Neural crest cell (in vitro differentiated cells): Measurements from ENCODE around the gene PGAP6. TPM values are rescaled to one million over a fixed set of nuclear protein-coding genes. Genes with fewer than 3 reads are reported as not detected.
A peak's percentile ranks its signal among the peaks of the same experiment; 100 is the strongest.
"Not testable (repeated sequence)": the region's sequence is repeated elsewhere in the genome, so short reads cannot be mapped to it uniquely, and the experiment has no call there.

Experiments
- DNase-seq: peaks from one replicate; pipeline ENCODE4 v3.0.0; 2021; ENCODE audit warnings: low read depth, mixed read lengths, low spot score
- H3K27ac Mint-ChIP-seq: one replicate; pipeline ENCODE4 v1.8.0; 2021; ENCODE audit warnings: mild to moderate bottlenecking, mixed read lengths; ENCODE audit not compliant: unreplicated experiment
- H3K27me3 Mint-ChIP-seq: 2 replicates; pipeline ENCODE4 v1.8.0; 2021; ENCODE audit warnings: low read depth, mild to moderate bottlenecking, mixed read lengths
- H3K36me3 Mint-ChIP-seq: 2 replicates; pipeline ENCODE4 v1.8.0; 2021; ENCODE audit warnings: low read depth, mild to moderate bottlenecking, mixed read lengths
- H3K4me1 Mint-ChIP-seq: 2 replicates; pipeline ENCODE4 v1.8.0; 2021; ENCODE audit warnings: mixed read lengths
- H3K4me3 Mint-ChIP-seq: one replicate; pipeline ENCODE4 v1.8.0; 2021; ENCODE audit warnings: mild to moderate bottlenecking, mixed read lengths
- H3K9me3 Mint-ChIP-seq: 2 replicates; pipeline ENCODE4 v1.8.0; 2021; ENCODE audit warnings: mixed read lengths
- total RNA-seq: library from RNA; stranded (reverse); gene quantifications from 2 replicates; pipeline ENCODE4 v1.2.1, GENCODE V29; 2021
- TF ChIP-seq, protein P1 (sequence below): fragments of 200-600 bp; sonication (generic); conservative IDR thresholded peaks from 2 replicates; pipeline ENCODE4 v1.5.0; 2021; ENCODE audit warnings: antibody characterized with exemption, mild to moderate bottlenecking

Gene PGAP6
- total RNA-seq, 1 donor from 2014 or later = 62.0 TPM

DNA sequence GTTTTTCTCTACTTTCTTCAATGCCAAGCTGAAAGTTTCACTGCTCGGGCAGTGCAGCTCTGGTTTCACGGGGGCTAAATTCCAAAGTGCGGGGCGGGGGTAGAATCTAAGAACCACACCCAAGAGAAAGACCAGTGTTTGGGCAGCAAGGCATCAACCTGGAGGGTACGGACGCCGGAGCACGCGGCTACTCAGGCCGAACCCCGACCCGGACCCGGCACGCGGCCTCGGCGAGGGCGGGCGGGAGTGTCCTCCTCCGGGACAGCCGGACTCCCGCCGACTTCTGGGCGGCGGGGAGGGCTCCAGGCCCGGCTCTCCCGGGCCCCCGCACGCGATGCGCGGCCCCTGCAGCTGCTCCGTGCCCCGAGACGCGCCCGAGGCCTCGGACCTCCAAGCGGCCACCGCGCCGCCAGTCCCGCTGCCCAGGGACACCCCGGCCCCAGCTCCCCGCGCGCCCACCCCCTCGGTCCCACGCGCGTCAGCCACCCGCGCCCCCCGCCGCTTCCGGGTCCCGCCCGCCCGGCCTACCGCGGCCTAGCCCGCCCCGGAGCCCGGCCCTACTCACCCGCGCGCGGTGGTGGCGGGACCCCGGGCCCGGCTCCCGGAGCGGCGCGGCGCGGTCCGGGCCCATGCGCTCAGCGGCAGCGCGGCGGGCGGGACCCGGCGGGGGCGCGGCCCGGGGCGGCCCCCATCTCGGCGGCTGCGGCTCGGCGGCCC is 29.8 kb downstream of the PGAP6 start:
- Mint-ChIP-seq H3K27ac (no peak overlapping the region), H3K27me3 (no peaks in the 10 kb centered on the region), H3K4me1 (peaks cover 17% of the 10 kb centered on the region), H3K4me3 (peak overlapping the region; percentile 94), H3K36me3 (peaks cover 3% of the 10 kb centered on the region), H3K9me3 (no peaks in the 10 kb centered on the region)
- TF ChIP-seq, protein P1, sequence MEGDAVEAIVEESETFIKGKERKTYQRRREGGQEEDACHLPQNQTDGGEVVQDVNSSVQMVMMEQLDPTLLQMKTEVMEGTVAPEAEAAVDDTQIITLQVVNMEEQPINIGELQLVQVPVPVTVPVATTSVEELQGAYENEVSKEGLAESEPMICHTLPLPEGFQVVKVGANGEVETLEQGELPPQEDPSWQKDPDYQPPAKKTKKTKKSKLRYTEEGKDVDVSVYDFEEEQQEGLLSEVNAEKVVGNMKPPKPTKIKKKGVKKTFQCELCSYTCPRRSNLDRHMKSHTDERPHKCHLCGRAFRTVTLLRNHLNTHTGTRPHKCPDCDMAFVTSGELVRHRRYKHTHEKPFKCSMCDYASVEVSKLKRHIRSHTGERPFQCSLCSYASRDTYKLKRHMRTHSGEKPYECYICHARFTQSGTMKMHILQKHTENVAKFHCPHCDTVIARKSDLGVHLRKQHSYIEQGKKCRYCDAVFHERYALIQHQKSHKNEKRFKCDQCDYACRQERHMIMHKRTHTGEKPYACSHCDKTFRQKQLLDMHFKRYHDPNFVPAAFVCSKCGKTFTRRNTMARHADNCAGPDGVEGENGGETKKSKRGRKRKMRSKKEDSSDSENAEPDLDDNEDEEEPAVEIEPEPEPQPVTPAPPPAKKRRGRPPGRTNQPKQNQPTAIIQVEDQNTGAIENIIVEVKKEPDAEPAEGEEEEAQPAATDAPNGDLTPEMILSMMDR = no peak
- no peak for DNase-seq

DNA sequence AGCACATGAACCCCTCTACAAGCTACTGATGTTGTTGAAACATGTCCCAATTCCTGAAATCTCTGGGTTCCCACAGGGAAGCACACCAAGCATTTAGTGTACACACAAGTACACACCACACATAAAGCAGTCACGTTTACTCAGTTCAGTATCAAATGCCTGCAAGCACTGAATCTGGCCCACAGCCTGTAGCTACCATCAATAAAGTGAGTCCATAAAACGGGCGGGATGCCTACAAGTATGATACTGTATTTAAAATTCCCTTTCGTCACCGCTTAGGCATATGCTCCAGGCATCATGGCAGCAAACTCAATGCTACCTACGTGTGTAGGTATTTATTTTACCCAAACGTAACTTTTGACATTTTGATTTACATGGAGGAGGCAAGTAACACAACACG is 31.6 kb downstream of the PGAP6 start:
- H3K4me3 Mint-ChIP-seq = peak overlapping the region; percentile 94
- peaks cover 17% of the 10 kb centered on the region for H3K4me1 Mint-ChIP-seq
- H3K9me3 Mint-ChIP-seq = no peaks in the 10 kb centered on the region
- DNase-seq = no peak
- H3K36me3 Mint-ChIP-seq = peaks cover 5% of the 10 kb centered on the region
- TF ChIP-seq, protein P1 = no peak
- no peak overlapping the region for H3K27ac Mint-ChIP-seq
- H3K27me3 Mint-ChIP-seq = no peaks in the 10 kb centered on the region

GRCh38 chr16:349211-349610 is 32.6 kb downstream of the PGAP6 start:
- H3K36me3 Mint-ChIP-seq = peaks cover 13% of the 10 kb centered on the region
- TF ChIP-seq, protein P1 = no peak
- H3K4me3 Mint-ChIP-seq = peak overlapping the region; percentile 94
- DNase-seq = no peak
- H3K27me3 Mint-ChIP-seq = no peaks in the 10 kb centered on the region
- peaks cover 17% of the 10 kb centered on the region for H3K4me1 Mint-ChIP-seq
- no peaks in the 10 kb centered on the region for H3K9me3 Mint-ChIP-seq
- no peak overlapping the region for H3K27ac Mint-ChIP-seq

DNA sequence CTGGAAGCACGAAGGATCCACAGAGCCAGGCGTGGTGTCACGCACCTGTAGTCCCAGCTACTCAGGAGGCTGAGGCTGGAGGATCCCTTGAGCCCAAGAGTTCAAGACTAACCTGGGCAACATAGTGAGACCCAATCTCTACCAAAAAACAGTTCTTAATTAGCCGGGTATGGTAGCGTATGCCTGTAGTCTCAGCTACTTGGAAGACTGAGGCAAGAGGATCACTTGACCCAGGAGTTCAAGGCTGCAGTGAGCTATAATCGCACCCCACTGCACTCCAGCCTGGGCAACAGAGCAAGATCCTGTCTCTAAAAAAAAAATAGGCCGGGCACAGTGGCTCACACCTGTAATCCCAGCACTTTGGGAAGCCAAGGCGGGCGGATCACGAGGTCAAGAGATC is 33.3 kb downstream of the PGAP6 start:
- peaks cover 17% of the 10 kb centered on the region for H3K4me1 Mint-ChIP-seq
- H3K9me3 Mint-ChIP-seq, DNase-seq, H3K27me3 Mint-ChIP-seq, H3K27ac Mint-ChIP-seq: not testable (repeated sequence)
- peaks cover 13% of the 10 kb centered on the region for H3K36me3 Mint-ChIP-seq
- H3K4me3 Mint-ChIP-seq = peak overlapping the region; percentile 22

GRCh38 chr16:347203-347602 is 34.6 kb downstream of the PGAP6 start:
- H3K27ac Mint-ChIP-seq = no peak overlapping the region
- TF ChIP-seq, protein P1 = no peak
- H3K4me3 Mint-ChIP-seq = peak overlapping the region; percentile 54
- no peaks in the 10 kb centered on the region for H3K27me3 Mint-ChIP-seq
- H3K4me1 Mint-ChIP-seq = peaks cover 17% of the 10 kb centered on the region
- H3K36me3 Mint-ChIP-seq = peaks cover 19% of the 10 kb centered on the region
- H3K9me3 Mint-ChIP-seq = no peaks in the 10 kb centered on the region
- no peak for DNase-seq

- H3K4me3 Mint-ChIP-seq = peak overlapping the region; percentile 34
- H3K27ac Mint-ChIP-seq = no peak overlapping the region
- TF ChIP-seq, protein P1 = no peak
- H3K27me3 Mint-ChIP-seq = no peaks in the 10 kb centered on the region
- H3K36me3 Mint-ChIP-seq = peaks cover 25% of the 10 kb centered on the region
- peaks cover 2% of the 10 kb centered on the region for H3K9me3 Mint-ChIP-seq
- DNase-seq = no peak
- peaks cover 22% of the 10 kb centered on the region for H3K4me1 Mint-ChIP-seq
These were observed 35.2 kb downstream of the PGAP6 start for GRCh38 chr16:346587-346986.
